Measurements from ENCODE around the gene PANX2. TPM values are rescaled to one million over a fixed set of nuclear protein-coding genes. Genes with fewer than 3 reads are reported as not detected.

PANX2 gene
- total and polyA plus RNA-seq, 2 of the 13 experiments (the other 11 are each of a cell fraction or from before 2014, with no cell fraction given) = 0.15 to 1.1 TPM

GRCh38 chr22:50224071-50224470 is 53.5 kb downstream of the PANX2 start:
- POLR2A ChIA-PET = no interaction called here
- no TSS peak for BruUV-seq (replicated peaks)
- Histone ChIP-seq H3K4me2 (ENCODE audit: low read depth, low read length) (no peak overlapping the region), H3K36me3 (replicated peaks in 1 of 2; ENCODE audit: control insufficient read depth in 1 of 2, insufficient read depth in 2 of 2, low read length in 2 of 2) (peaks cover 22 to 41% of the 10 kb centered on the region in 2 experiments; a peak in 4 of 5 replicates), H3K9me3 (ENCODE audit: low read length) (no peaks in the 10 kb centered on the region), H3K79me2 (ENCODE audit: insufficient read depth, low read length) (no peaks in the 10 kb centered on the region), H3K9ac (ENCODE audit: insufficient read depth, low read depth, low read length) (no peak overlapping the region), H2AFZ (ENCODE audit: low read length) (no peak overlapping the region), H3K27me3 (ENCODE audit: control insufficient read depth in 1 of 2, insufficient read depth in 2 of 2, low read length in 2 of 2) (no peaks in the 10 kb centered on the region), H3K4me3 (replicated peaks in 1 of 3; ENCODE audit: insufficient read depth in 1 of 3, low read depth in 2 of 3, low read length in 3 of 3) (no peak overlapping the region), H3K27ac (ENCODE audit: extremely low read length, insufficient read depth, low read length) (no peak overlapping the region), H4K20me1 (ENCODE audit: insufficient read depth, low read length) (no peaks in the 10 kb centered on the region), H3K4me1 (ENCODE audit: insufficient read depth, low read length) (peaks cover 11% of the 10 kb centered on the region)
- DNase-seq (ENCODE audit: low spot score) = no peak
- in situ Hi-C loops (cut with HindIII; ENCODE audit: extremely low pct_ligation_motif_present, low pct_unique_long_range_greater_than_20kb) = no loop called here
- intact Hi-C loops (cut with micrococcal nuclease; ENCODE audit: unreplicated experiment) = no loop called here
- CTCF ChIA-PET (ENCODE audit: low intra/inter-chr PET ratio, low total read pairs) = no interaction called here
- TF ChIP-seq ZNF772 (CRISPR knock-in tag; IDR thresholded peaks at IDR 0.05) (no peak), GZF1 (CRISPR knock-in tag; IDR thresholded peaks at IDR 0.05) (no peak), MXI1 (IDR thresholded peaks at IDR 0.05; ENCODE audit: borderline replicate concordance, low read depth, low read length) (no peak), ZNF44 (CRISPR knock-in tag; IDR thresholded peaks at IDR 0.05) (no peak), ATM (IDR thresholded peaks at IDR 0.05; ENCODE audit: borderline replicate concordance) (no peak), PPARG (CRISPR knock-in tag; conservative IDR thresholded peaks at IDR 0.05) (no peak), HOXA3 (CRISPR knock-in tag; IDR thresholded peaks at IDR 0.05) (no peak), ZFP90 (CRISPR knock-in tag; IDR thresholded peaks at IDR 0.05; ENCODE audit: borderline replicate concordance) (no peak), ZNF776 (CRISPR knock-in tag; IDR thresholded peaks at IDR 0.05) (no peak), SP140L (CRISPR knock-in tag; IDR thresholded peaks at IDR 0.05; ENCODE audit: borderline replicate concordance) (no peak), SNAI1 (CRISPR knock-in tag; IDR thresholded peaks at IDR 0.05; ENCODE audit: borderline replicate concordance) (no peak), ZNF253 (CRISPR knock-in tag; IDR thresholded peaks at IDR 0.05; ENCODE audit: borderline replicate concordance) (no peak), ZNF547 (CRISPR knock-in tag; IDR thresholded peaks at IDR 0.05) (no peak), ZFP37 (CRISPR knock-in tag; IDR thresholded peaks at IDR 0.05; ENCODE audit: borderline replicate concordance) (no peak), REXO4 (CRISPR knock-in tag; IDR thresholded peaks at IDR 0.05; ENCODE audit: borderline replicate concordance) (no peak)
- ATAC-seq = no peak
- no peak for FAIRE-seq
- 97% methylated on average over 14 of the region's 16 CpGs for WGBS (ENCODE audit: low lambda C conversion rate)

Data from HepG2 (cell line).